Loucy (cell line): ENCODE measurements around the gene ACSF3.

Source experiments
- CTCF ChIP-seq: fragments of 200-600 bp; sonication (generic); conservative IDR thresholded peaks from 2 replicates; pipeline ENCODE4 v1.5.1; 2014; ENCODE audit warnings: mild to moderate bottlenecking, antibody characterized with exemption, low read length
- EZH2phosphoT487 ChIP-seq: fragments of 200-600 bp; IDR thresholded peaks from 2 replicates; pipeline ENCODE4 v1.6.1; 2018; ENCODE audit warnings: antibody characterized with exemption, mild to moderate bottlenecking, moderate library complexity, borderline replicate concordance

GRCh38 chr16:89143911-89144675 lies 50.4 kb downstream of the ACSF3 start:
- no peak for TF ChIP-seq CTCF
- no peak for TF ChIP-seq EZH2phosphoT487
